ENCODE measurements around the gene KCNA5.

Gene KCNA5

DNA sequence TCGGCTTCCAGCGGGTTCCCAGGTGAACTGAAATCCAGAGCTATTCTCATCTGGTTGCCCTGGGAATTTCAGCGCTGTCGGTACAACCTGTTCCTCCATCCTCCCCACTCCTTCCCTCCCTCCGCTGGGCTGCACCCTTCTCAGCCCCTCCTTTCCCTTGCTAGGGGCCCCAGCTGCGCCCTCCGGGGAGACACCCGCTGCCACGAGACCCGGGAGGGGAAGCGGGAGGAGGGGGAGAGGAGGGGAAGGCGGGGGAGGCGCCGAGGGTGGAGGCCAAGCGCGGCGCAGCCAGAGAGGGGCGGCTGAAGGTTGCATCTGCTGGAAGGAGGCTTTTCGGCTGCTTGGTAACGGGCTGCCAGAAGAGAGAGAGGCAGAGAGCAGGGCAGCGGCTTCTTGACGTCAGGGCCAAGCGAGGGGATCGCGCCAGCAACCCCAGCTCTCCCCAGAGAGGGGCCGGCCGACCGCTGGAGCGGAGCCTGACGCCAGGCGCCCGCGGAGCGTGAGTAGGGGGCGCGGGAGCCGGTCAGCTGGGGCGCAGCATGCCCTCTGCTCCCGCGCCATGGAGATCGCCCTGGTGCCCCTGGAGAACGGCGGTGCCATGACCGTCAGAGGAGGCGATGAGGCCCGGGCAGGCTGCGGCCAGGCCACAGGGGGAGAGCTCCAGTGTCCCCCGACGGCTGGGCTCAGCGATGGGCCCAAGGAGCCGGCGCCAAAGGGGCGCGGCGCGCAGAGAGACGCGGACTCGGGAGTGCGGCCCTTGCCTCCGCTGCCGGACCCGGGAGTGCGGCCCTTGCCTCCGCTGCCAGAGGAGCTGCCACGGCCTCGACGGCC lies at the start of gene KCNA5:
Gene KCNA5 (plus strand): TSS at position 291 of the 831 bp plus-strand sequence. CDS start 269 bp downstream, at position 560.
- DNase-seq (ENCODE audit: low read depth) = no peak

DNA sequence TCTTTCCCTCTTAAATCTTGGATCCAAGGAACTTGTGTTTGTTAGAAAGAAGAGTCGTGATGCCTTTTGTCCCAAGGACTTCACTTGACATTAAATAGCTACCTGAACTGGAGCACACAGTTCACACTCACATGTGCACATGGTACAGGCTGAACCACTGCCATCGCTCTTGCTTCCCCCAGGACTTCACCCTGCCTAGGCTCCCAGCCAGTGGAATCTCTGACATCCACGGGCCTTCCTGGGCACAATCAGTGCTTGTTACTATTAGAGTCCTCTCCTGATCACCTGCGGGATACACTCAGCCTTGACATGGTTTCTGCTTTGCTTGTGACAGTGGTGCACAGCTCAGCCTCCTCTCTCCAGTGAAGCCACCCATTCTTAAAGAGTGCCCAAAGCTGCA lies 49.1 kb upstream of the KCNA5 start:
- no peak for DNase-seq (ENCODE audit: low read depth)

DNA sequence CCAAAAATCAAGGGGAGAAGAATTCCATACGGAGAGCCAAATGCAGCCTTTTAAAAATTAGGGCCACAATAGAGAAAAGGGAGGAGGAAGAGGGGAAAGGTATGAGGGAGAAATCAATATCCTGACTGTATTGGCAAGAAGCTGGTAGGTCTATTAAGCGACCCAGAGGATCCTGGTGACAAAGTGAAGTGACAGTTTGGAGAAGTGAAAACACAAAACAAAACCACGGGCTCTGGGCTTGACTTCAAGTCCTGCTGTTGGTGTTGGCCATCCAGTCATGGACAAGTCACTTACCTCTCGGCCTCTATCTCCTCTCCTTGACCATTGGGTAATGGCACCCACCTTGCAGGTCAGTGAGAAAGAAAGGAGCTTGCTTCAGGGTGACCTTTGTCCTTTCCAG lies 47.0 kb upstream of the KCNA5 start:
- DNase-seq (ENCODE audit: low read depth) = no peak

DNA sequence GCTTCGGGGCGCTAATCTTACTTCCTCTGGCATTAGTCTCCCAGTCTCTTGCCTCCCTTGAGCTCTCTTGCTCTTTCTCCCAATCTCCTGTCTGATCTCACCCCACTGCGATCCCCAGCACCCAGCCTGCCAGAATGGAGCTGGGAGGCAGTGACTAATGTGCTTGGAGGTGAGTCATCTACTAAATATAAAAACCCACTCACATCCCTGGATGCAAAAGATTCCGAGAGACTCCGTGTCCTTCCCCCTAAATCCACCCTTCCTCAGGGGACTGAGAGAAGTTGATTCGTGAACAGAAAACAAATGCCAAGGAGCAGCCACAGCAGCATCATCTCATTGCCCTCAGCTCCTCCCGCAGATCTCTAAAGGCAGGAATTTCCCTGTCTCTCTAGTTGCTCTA lies 45.7 kb upstream of the KCNA5 start:
- DNase-seq (ENCODE audit: low read depth) = peak; percentile 34

DNA sequence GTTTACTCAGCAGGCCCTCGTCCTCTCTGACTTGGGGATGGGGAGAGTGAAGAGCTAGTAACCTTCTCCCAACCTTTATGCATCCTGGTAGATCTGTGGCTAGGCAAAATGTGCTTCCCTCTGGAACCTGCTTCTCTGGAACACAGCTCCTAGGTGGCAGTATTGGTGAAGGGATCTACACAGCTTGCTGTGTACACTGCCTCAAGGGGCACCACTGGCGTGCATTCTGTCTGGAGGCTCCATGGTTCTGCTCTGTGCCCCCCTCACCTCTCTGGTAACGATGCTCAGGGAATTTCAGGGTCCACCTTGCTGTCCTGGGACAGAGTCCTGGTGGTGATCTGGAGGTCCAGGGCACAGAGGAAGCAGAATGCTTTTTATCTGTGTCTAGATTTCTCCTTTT lies 43.5 kb upstream of the KCNA5 start:
- DNase-seq (ENCODE audit: low read depth) = no peak

DNA sequence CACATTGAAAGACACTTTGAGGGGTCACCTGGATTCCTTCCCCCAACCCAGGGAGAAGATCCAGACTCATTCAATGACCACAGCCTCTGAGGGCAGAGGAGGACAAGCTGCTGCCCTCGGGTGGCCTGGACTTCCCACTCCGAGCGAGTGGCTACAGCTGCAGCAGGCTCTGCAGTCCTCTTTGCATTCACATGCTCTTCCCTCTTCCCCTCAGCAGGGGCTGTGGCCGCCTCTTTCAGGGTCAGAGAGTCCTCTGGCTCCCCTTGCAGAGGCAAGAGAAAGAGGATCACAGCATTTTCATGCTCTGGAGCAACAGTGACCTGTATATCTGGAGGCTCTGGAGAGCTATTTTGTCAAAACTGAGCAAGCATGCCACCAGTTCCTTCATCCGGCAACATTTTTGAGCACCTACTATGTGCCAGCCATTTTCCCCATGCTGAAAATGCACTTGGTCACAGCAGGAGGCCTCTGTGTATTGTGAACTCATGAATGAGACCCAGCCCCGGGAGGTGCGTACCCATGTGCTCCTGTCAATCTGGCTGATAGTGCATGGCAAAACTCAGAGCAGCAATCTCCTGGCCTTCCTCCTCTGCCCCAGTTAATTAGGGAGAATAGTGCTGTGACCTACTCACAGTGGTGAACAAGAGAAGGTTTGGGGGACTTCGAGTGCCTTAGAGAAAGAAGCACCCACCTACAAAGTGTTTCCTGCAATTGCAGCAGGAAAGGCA lies 42.9 kb upstream of the KCNA5 start:
- no peak for DNase-seq (ENCODE audit: low read depth)

DNA sequence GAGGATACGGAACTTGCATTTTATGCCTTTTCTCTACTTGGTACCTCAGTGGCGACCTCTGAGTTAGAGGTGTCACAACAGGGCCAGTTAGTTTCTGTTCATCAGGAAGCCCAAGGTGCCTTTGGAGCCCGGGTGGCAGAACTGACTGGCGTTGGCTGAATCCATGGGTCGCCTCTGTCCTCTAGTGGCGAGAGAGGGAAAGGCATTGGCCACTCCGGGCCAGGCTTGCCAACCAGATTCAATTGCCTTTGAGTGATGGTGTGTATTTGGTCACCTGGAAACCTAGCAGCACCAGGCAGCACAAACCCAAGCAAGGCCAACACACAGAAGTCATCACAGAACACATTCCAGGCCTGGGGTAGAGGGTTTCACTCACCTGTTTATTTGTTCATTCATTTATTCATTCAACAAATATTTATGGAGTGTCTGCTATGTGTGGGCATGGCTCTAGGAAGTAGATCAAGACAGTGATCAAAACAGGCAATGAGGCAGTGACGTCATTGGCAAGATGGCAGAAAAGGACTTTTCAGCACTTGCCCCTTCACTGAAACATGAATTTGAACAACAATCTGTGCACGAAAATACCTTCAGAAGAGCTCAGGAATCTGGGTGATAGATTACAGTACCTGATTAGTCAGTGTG lies 40.5 kb upstream of the KCNA5 start:
- peak; percentile 11 for DNase-seq (ENCODE audit: low read depth)

DNA sequence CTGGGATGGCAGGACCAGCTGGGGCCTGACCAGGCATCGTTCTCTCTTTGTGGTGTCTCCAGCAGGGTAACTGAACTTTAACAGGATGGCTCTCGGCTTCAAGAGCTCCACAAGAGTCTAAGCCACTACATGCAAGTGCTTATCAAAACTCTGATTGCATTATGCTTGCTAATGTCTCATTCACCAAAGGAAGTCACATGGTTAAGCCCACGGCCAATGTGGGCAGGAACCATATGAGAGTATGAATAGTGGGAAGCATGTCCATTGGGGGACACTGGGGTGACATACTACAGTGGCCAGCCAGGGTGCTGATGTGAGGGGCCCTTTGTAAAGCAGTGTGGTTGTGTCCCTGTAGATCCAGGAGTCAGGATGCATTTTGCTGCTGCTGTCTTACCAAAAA lies 35.0 kb upstream of the KCNA5 start:
- DNase-seq (ENCODE audit: low read depth) = no peak

DNA sequence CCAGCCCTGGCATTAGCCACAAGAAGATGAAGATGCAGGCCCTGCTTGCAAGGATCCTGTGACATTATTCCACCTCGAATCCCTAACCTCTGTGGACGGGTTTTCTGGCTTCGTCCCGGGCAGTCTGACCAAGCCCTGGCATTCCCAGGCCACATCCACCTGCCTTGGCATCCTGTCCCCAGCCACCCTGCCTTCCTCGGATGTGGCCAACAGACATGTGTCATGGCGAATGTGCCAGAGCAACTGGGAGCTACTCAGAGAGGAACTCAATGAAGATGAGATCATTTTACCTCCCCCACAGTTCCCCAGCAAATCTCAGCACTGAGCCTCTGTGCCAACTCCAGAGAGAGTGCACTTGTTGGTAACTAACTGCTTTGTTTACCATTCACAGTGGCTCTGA lies 33.5 kb upstream of the KCNA5 start:
- DNase-seq (ENCODE audit: low read depth) = no peak

DNA sequence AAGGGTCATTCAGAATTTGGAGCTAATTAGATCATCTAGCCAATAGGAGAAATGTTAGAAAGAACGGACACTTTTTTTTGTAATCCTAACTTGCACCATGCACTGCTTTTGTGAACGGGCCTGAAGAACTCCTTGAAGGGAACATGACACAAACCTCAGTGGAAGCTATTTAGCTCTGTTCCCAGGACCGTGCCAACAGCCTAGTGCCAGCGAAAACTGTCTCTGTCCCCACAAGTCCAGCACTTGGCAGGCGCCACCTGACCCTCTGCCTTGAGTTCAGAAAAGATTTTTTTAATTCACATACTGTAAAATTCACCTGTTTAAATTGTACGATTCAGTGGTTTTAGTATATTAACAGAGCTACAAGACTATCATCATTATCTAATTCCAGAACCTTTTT lies 31.3 kb upstream of the KCNA5 start:
- DNase-seq (ENCODE audit: low read depth) = no peak

DNA sequence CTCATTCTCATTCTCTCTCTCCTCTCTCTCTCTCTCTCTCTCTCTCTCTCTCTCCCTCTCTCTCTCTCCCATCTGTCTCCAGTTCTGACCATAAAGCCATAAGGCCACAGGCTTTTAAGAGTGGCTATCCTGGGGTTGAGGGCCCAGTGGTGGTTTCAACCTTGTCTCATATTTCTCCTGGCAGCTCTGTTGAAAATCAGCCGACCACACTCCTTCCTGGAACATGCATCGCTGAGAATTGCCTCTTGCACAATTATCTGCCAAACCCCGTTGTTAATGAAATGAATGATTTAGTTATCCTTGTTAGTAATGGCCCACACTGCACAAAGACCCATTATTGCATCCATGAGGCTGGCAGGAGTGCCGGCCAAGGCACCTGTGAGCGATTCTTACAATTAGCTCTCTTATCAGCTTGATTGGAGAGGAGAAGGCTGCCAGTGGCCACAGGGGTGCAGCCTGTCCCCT lies 30.4 kb upstream of the KCNA5 start:
- peak; percentile 10 for DNase-seq (ENCODE audit: low read depth)

DNA sequence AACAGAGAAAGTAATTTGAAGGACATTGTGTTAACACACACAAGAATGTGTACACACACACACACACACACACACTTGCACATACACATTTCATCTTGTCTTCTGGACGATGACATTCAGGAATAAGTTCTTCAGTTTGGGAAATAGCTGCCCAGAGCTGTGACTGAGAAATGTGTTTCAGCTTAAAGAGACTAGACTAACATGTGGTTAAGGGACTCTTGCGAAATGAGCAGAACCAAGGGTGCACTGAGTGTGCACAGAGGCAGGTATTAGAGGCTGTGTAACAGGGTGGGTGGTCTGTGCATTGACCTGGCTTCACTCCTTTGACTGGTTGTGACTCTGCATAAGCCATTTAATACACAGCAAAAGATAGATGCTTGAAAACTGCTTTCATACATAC lies 29.4 kb upstream of the KCNA5 start:
- DNase-seq (ENCODE audit: low read depth) = no peak

DNA sequence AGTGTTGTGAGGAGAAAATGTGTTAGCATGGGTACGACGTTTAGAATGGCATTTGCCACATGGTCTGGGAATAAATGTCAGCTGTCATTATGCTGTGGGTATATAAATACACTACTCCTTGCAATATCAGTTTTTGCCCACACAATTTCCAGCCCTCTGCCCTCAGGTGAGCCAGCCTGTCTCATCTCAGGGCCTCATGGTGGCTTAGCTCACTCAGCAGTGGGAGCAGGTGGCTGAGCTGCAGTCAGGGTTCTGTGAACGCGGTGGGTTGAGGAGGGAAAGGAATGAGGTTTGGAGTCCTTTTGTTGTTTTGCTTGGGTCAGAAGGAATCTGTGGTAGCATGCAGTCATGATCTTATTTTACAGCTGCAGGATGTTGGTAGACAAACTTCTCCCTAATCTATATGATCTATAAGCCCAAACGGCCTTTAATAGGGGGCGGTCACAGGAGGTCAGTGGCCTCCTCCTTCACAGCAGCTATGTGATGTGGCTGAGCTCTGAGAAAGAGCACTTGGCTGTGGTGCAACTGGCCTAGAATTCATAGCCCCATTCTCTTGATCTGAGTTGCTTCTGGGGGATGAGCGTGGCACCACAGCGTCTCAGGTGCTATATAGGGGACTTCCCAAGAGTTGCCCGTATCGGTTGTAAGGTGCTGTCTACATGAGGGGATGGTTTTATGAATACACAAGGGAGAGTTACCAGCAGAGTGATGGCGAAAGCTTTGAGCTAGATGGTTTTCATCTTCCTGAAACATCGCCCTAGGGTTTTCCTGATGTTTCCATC lies 27.8 kb upstream of the KCNA5 start:
- no peak for DNase-seq (ENCODE audit: low read depth)

DNA sequence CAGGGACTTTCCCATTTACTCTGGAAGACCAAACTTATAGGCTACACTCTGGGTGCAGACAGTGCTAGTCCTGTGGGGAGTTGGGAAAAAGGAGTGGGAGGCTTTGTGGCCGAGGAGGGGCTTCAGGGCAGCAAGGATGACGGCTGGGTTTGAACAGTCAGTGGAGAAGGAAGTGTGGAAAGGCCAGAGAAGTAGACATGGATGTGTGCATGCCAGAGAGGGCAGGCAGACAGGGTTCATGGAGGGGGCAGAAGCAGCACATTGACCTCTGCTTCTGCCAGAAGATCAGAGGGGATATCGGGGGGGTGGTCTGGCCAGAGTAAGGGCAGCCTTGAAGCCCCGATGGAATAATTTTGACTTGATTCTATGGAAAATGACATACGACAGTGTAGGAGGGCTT lies 27.2 kb upstream of the KCNA5 start:
- no peak for DNase-seq (ENCODE audit: low read depth)

DNA sequence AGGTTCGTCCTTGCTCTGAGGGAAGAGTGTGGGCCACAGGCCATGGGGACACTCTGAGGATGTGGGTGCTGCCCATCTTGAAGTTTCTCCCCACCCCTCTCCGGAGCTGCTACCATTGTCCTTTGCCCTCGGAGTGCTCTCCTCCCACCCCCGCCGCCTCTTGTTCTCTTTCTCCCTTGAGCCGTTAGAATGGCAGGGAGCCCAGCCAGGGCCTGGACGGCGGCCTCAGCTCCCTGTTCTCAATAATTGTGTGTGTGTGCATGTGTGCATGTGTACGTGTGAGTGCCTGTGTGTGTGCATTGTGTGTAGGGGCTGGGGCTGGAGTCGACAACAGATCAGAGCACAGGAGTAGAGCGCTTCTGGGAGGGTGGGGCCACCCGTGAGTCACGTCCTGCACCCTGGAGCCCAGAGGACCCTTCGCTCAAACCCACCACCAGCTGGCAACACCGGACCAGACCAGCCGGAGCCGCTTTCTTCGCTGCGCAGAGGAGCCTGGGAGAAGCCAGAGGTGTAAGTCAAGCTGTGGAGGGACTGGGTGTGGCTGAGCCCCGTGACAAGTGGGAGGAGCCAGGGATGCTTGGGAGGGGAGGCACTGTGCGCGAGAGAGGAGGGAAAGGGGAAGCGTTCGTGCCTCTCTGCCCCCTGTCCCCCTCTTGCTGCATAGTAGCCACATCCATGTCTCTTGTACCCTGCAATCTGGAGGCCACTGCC lies 25.9 kb upstream of the KCNA5 start:
- DNase-seq (ENCODE audit: low read depth) = no peak

DNA sequence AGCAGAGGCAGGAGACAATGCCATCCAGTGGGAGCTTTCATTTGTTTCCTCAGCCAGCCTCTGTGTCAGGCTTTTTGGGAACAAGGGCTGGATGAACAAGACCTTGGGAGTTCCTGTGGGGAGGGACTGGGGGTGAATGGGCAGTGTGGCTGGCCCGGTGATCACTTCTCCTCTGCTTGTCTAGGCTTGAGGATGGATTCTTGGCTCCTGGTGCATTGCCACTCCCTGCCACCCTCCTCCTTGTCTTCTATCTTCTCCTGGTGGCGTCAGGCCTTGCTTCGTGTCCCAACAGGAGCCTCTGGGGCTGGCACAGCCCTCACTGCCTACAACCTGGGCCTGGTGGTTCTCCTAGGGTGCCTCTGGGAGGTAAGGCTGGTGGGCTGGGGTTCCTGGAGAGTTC lies 25.0 kb upstream of the KCNA5 start:
- DNase-seq (ENCODE audit: low read depth) = no peak

DNA sequence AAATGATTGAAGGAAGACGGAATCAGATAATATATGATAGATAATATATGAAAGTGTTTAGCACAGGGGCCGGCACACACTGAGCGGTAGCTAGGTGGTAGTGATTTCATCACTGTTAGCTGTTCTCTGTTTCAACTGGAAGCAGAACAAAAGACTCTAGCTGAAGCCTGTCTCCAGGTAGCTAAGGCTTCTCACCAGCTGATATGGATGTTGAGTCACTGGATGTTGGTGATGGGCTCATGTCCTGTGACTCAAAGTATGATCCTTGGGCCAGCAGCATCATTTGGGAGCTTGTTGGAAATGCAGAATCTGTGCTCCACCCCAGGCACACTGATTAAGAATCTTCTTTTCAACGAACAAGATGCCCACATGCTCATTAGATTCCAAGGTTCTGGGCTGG lies 21.7 kb upstream of the KCNA5 start:
- no peak for DNase-seq (ENCODE audit: low read depth)

DNA sequence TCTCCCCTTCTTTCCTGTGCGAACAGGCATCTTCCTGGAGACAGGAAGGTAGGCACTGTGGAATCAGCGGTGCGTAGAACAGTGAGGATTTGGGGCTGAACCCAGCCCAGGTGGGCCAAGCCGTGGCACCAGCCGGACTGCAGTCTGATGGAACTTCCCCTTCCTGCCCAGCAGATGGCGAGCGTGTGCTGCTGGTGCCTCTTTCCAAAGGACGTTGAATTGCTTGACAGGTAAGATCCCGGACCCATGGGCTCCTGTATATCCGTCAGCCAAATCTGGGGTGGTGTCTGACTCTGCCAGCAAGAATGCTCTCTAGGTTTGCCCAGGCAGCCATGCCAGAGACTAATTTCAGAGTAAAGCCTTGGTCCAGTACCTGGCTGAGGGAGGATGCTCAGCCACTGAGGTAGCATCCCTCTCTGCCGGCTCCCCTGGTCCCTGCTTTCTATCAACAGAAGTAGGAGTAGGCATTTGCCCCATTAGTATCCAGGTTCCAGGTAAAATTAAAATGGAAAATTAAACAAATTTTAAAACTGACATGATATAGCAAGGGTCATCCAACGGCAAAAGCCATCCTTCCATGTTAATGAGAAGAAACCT lies 21.1 kb upstream of the KCNA5 start:
- peak; percentile 7 for DNase-seq (ENCODE audit: low read depth)

DNA sequence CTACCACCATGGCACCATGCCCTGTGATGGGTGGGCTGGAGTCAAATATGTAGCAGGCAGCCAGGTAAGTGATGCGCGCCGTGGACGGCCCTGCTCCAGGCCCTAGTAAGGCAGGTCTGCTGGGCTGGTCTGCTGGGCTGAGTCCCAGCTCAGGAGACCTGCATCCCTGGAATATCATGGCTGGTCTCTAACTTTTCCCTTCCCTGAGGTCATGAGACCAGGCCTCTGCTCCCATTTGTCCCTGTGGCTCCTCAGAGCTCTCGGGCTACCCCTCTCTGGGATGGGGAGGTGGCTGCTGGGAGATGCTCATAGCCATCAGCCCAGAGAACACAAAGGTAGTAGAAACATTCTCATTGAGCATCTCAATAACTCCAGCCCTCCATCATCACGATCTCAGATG lies 19.8 kb upstream of the KCNA5 start:
- DNase-seq (ENCODE audit: low read depth) = no peak

DNA sequence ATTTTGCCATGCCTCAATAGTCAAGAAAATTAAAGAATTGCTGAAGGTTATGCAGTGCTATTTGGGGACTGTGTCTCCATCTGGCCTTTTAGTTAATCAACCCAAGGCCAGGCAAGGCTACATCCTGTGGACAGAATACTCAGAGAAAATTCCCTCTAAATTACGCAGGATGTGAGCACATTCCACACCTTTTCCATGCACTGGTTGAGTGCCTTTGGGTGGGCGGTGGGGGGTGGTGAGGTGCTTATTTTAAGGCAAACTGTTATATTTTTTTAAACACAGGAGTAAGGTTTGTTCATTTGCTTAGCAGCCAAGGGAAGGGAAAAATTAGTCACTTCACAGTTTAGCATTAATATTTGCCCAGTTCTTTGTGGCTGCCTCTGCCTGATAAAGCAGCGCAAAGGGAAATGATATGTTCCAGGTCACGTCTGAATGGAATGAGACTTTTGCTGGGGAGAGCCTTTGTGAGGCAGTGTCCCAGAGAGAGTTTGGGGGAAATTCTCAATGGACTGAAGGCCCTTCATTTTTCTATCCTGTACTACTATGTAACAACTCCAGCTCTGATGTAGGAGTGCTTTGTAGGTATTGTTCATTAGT lies 17.2 kb upstream of the KCNA5 start:
- no peak for DNase-seq (ENCODE audit: low read depth)

Data from amniotic epithelial cell (primary cell).